Activated naive CD8-positive, alpha-beta T cell treated with anti-CD3 and anti-CD28 coated beads, Interleukin-2, amount 10 ng/mL, durations not matched to agents 7 days and 5 days (primary cell): ENCODE data around the gene LRP1B. TPM values are rescaled to one million over a fixed set of nuclear protein-coding genes. Genes with fewer than 3 reads are reported as not detected.

Experiments used
- ATAC-seq: fragments of 150-1000 bp; cut with Tn5 transposase; one replicate; pipeline ENCODE4 v1.10.0; 2021; ENCODE audit warnings: low read depth, moderate library complexity
- POLR2A ChIA-PET: fragments of 350-600 bp; sonication (Branson Sonifier 250); formaldehyde crosslinking; loops from one replicate; lab custom pipeline; 2021; ENCODE audit warnings: antibody characterized with exemption; lab: Charles Lee
- DNase-seq: peaks from one replicate; pipeline ENCODE4 v3.0.0; 2021
- H3K27ac Mint-ChIP-seq: one replicate; pipeline ENCODE4 v1.8.0; 2022; ENCODE audit warnings: mild to moderate bottlenecking, mixed read lengths
- H3K27me3 Mint-ChIP-seq: one replicate; pipeline ENCODE4 v1.8.0; 2022; ENCODE audit warnings: mild to moderate bottlenecking, moderate library complexity, mixed read lengths
- H3K36me3 Mint-ChIP-seq: one replicate; pipeline ENCODE4 v1.8.0; 2021; ENCODE audit warnings: mild to moderate bottlenecking, mixed read lengths
- H3K4me1 Mint-ChIP-seq: one replicate; pipeline ENCODE4 v1.8.0; 2021; ENCODE audit warnings: mixed read lengths
- H3K4me3 Mint-ChIP-seq: one replicate; pipeline ENCODE4 v1.8.0; 2022; ENCODE audit warnings: mild to moderate bottlenecking, moderate library complexity, mixed read lengths
- H3K9me3 Mint-ChIP-seq: one replicate; pipeline ENCODE4 v1.8.0; 2021; ENCODE audit warnings: mixed read lengths
- total RNA-seq, 2 experiments: library from RNA; stranded (reverse); gene quantifications; one replicate each; pipeline ENCODE4 v1.2.3, GENCODE V29; 2021

LRP1B gene
- total RNA-seq, 2 experiments from 2014 or later: not detected

DNA sequence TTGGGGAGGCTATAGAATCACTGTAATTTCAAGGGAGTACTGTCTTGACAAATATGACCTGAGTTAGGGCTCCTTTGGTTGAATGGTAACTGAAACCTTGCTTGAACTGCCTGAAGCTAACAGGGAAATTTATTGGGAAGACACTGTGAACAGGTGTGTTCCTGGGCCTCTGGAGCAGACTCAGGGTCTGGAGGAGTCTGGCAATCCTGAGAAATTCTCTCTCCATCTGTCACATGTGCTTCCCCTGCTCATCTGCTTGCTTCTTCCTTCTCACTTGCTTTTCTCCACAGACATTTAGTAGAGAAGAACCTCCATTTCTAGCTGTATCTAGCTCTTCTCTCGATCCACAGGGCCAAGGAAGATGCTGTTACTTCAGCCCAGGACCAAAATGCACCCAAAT, 476.5 kb downstream of the LRP1B start:
- Mint-ChIP-seq H3K9me3 (no peaks in the 10 kb centered on the region), H3K4me1 (no peaks in the 10 kb centered on the region), H3K4me3 (no peak overlapping the region), H3K27me3 (no peaks in the 10 kb centered on the region), H3K27ac (no peak overlapping the region), H3K36me3 (no peaks in the 10 kb centered on the region)
- DNase-seq (no peak), ATAC-seq (no peak)
- POLR2A ChIA-PET: no interaction called here

DNA sequence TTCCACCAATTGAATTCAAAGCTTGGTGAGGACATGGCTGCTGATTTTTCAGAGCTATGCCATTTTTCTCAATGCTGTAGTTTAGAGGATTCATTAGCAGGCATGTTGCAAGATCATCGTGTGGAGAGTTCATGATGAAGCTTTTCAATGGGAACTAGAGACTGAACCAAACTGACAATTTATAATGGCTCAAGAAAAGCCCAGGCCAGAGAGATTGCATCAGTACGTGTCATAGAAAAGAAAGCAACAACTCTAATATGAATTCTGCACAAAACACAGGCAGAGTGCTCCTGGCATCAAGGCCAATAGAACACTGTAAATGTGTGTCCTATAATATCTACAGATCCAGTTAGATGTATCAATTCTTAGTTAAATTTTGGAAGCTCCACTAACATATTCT, 477.6 kb downstream of the LRP1B start:
- Mint-ChIP-seq H3K4me1 (no peaks in the 10 kb centered on the region), H3K9me3 (no peaks in the 10 kb centered on the region), H3K36me3 (no peaks in the 10 kb centered on the region), H3K4me3 (no peak overlapping the region), H3K27ac (no peak overlapping the region), H3K27me3 (no peaks in the 10 kb centered on the region)
- DNase-seq: no peak
- no peak for ATAC-seq
- POLR2A ChIA-PET: no interaction called here

DNA sequence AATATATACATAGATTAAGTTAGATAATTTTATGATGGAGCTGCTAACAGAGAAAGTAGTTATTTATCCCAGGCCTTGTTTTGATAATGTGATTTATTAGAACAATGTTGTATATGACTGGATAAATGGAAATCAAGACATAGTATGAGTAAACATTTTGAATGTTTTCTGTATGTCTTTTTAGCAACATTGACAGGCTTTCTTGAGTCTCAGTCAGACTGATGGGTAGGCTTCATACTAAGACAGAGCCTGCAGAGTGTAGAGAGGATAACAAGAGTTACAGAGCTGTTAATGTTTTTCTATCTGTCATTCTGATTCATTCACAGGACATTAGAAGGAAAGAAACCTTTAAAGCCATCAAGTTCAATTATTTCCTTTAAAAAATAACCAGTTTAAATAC, 478.5 kb downstream of the LRP1B start:
- ATAC-seq (no peak), DNase-seq (no peak)
- POLR2A ChIA-PET: no interaction called here
- Mint-ChIP-seq H3K27ac (no peak overlapping the region), H3K4me3 (no peak overlapping the region), H3K27me3 (no peaks in the 10 kb centered on the region), H3K9me3 (no peaks in the 10 kb centered on the region), H3K4me1 (no peaks in the 10 kb centered on the region), H3K36me3 (no peaks in the 10 kb centered on the region)

DNA sequence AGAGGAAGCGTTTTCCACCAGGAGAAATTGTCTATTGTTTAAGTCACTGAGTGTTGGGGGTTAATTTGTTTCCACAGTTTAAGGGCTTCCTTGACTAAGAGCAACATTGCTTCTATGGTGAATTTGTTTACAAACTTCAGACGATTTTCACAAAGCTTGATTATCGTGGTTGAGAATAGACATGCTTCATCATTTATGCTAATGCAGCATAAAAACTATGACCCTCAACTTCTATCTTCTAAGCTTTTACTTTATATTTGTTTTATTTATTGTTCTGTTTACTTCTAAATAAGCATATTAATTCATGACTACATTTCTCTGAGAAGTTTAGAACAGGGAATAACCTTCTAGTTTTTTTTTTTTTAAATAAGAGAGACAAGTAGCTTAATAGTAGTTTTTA, 483.5 kb downstream of the LRP1B start:
- no peak for ATAC-seq
- H3K9me3 Mint-ChIP-seq: peaks cover 5% of the 10 kb centered on the region
- H3K4me3 Mint-ChIP-seq: no peak overlapping the region
- no peak for DNase-seq
- H3K27ac Mint-ChIP-seq: no peak overlapping the region
- no peaks in the 10 kb centered on the region for H3K27me3 Mint-ChIP-seq
- POLR2A ChIA-PET: no interaction called here
- no peaks in the 10 kb centered on the region for H3K36me3 Mint-ChIP-seq
- H3K4me1 Mint-ChIP-seq: no peaks in the 10 kb centered on the region

DNA sequence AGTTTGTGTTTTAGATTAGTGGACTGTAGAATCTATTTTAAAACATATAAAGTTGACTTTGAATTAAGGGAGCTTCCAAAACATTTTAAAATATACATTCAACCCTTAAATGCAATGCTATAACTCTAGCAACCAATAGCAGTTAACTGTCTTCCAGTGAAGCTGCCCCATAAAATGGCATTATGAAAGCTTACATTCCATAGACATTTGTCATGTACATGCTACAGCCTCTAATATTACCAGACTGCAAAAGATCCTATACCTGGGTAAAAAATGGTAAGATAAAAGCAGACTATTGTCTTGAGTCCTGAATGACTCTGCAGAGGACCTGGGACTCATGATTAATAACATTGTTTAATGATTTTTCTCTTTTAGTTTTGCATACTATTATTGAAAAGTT, 489.4 kb downstream of the LRP1B start:
- DNase-seq (no peak), ATAC-seq (no peak)
- peaks cover 5% of the 10 kb centered on the region for H3K9me3 Mint-ChIP-seq
- POLR2A ChIA-PET: no interaction called here
- H3K36me3 Mint-ChIP-seq: no peaks in the 10 kb centered on the region
- H3K27me3 Mint-ChIP-seq: no peaks in the 10 kb centered on the region
- no peak overlapping the region for H3K4me3 Mint-ChIP-seq
- no peak overlapping the region for H3K27ac Mint-ChIP-seq
- H3K4me1 Mint-ChIP-seq: no peaks in the 10 kb centered on the region

DNA sequence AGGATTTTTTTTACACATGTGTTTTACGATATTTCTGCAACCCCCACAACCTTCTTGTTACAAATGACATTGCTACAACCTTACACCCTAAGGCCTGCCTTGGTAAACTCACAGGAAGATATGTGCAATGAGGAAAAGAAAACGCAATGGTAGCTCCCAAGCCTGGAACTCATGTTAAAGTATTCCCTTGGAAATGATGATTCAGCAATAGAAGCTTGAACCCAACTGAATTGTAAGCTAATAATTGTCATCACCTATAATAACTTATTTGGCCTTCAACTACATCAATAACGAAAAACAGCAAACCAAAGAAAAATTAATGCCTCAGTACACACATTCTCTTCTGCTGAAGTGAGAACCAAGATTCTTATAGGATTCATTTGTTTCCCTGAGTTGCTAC, 491.0 kb downstream of the LRP1B start:
- POLR2A ChIA-PET: no interaction called here

DNA sequence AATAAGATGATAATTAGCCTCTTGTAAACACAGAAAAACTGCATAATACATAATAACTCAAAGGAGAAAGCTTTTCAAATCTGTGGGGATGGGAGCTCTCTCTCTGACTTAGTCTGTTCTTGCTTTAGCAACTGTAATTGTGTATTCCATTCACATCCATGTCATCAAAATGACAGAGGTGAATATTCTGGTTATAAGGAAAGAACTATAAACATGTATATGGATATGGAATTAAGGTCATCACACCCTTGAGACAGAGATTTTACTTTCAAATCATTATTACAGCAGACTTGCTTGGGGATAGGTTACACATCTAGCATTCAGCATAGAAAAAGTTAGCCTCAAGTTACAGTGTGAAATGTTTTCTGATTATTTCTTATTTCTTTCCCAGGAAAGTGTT, 497.7 kb downstream of the LRP1B start:
- DNase-seq (no peak), ATAC-seq (no peak)
- no peaks in the 10 kb centered on the region for H3K9me3 Mint-ChIP-seq
- no peak overlapping the region for H3K27ac Mint-ChIP-seq
- H3K27me3 Mint-ChIP-seq: no peaks in the 10 kb centered on the region
- H3K4me3 Mint-ChIP-seq: no peak overlapping the region
- no peaks in the 10 kb centered on the region for H3K4me1 Mint-ChIP-seq
- H3K36me3 Mint-ChIP-seq: no peaks in the 10 kb centered on the region
- POLR2A ChIA-PET: no interaction called here

More for the DNA sequence above, 491.0 kb downstream of the LRP1B start:
- no peaks in the 10 kb centered on the region for H3K4me1 Mint-ChIP-seq
- ATAC-seq (no peak), DNase-seq (no peak)
- no peaks in the 10 kb centered on the region for H3K36me3 Mint-ChIP-seq
- peaks cover 5% of the 10 kb centered on the region for H3K9me3 Mint-ChIP-seq
- no peak overlapping the region for H3K4me3 Mint-ChIP-seq
- no peak overlapping the region for H3K27ac Mint-ChIP-seq
- no peaks in the 10 kb centered on the region for H3K27me3 Mint-ChIP-seq

DNA sequence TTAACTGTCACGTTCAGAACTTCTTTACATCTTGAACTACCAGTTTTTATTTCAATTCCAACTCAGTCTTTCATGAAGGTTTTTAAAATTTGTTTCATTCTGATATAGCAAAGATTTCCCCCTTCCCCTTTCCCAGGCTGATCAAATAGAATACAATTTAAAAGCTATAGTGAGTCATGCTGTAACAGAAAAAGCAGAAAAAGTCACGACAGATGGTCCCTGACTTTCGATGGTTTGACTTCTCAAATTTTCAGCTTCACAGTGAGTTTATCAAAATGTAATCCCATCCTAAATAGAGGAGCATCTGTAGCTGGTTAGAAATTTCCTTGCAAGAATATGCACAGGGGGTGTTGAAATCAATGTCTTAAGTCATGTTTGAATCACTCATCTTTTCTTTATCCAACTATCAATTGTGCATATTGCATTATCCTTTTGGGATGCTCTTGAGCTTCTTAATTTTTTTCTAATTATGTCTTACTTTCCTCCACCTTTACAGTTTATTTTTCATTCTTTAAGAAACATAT, 500.3 kb downstream of the LRP1B start:
- H3K9me3 Mint-ChIP-seq: no peaks in the 10 kb centered on the region
- ATAC-seq: no peak
- no peak for DNase-seq
- no peak overlapping the region for H3K4me3 Mint-ChIP-seq
- POLR2A ChIA-PET: no interaction called here
- no peak overlapping the region for H3K27ac Mint-ChIP-seq
- H3K36me3 Mint-ChIP-seq: no peaks in the 10 kb centered on the region
- H3K27me3 Mint-ChIP-seq: no peaks in the 10 kb centered on the region
- H3K4me1 Mint-ChIP-seq: no peaks in the 10 kb centered on the region

DNA sequence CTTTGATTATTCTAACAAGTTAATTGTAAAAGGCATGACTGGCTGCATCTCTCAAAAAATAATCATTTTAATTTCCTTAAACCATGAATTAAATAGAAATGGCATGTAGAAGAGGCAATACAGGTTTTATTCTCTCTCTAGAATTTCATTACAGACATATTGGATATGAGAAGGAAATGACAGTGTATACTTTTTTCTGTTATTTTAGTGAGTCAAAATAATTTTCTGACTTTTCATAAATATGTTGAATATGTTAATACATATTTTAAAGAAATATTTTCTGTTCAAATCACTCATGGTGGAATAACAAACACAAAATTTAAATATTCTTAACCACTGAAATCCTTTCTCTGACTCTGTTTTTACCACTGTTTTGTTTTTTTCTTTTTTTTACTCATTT, 510.4 kb downstream of the LRP1B start:
- H3K27ac Mint-ChIP-seq: no peak overlapping the region
- POLR2A ChIA-PET: no interaction called here
- ATAC-seq: no peak
- H3K36me3 Mint-ChIP-seq: no peaks in the 10 kb centered on the region
- H3K4me1 Mint-ChIP-seq: no peaks in the 10 kb centered on the region
- no peaks in the 10 kb centered on the region for H3K27me3 Mint-ChIP-seq
- no peak overlapping the region for H3K4me3 Mint-ChIP-seq
- no peaks in the 10 kb centered on the region for H3K9me3 Mint-ChIP-seq
- DNase-seq: no peak

DNA sequence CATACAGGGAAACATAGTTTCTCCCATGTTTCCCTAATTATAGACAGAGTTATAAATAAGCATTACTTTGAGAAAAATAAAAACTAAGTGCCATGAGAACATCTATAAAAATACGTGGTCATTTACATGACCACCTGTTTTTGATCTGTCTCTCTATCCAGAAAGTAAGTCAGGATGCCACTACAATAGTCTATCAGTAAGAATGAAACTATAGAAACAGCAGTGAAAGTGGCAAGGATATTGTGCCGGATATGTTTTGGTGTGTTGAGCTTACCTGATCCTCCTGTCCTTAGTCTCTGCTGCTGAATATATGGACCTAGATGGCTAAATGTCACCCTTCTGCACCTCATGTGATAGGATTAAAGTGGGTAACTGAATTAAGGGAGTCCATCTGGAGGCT, 512.4 kb downstream of the LRP1B start:
- POLR2A ChIA-PET: no interaction called here
- ATAC-seq (no peak), DNase-seq (no peak)
- H3K4me3 Mint-ChIP-seq: no peak overlapping the region
- no peak overlapping the region for H3K27ac Mint-ChIP-seq
- no peaks in the 10 kb centered on the region for H3K4me1 Mint-ChIP-seq
- no peaks in the 10 kb centered on the region for H3K27me3 Mint-ChIP-seq
- H3K9me3 Mint-ChIP-seq: no peaks in the 10 kb centered on the region
- no peaks in the 10 kb centered on the region for H3K36me3 Mint-ChIP-seq

DNA sequence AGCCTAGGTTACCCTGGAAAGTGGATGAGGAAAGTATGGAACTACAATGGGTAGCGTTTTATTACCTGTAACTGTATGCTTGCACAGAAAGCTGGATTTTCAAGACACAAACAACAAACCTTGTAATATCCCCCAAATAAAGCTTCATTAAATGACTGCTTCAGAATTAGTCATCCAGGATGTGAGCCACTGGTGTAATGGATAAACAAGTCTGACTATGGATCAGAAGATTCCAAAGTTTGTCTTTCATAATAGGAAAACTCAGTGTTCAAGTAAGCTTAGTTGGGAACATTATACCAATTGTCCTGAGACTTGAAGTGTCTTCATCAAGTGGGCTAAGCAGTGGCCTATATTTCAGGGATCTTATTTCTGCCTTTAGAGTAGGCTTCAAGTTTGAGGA, 518.8 kb downstream of the LRP1B start:
- ATAC-seq (no peak), DNase-seq (no peak)
- no peaks in the 10 kb centered on the region for H3K27me3 Mint-ChIP-seq
- POLR2A ChIA-PET: no interaction called here
- H3K4me1 Mint-ChIP-seq: no peaks in the 10 kb centered on the region
- no peaks in the 10 kb centered on the region for H3K9me3 Mint-ChIP-seq
- H3K27ac Mint-ChIP-seq: no peak overlapping the region
- no peaks in the 10 kb centered on the region for H3K36me3 Mint-ChIP-seq
- no peak overlapping the region for H3K4me3 Mint-ChIP-seq

DNA sequence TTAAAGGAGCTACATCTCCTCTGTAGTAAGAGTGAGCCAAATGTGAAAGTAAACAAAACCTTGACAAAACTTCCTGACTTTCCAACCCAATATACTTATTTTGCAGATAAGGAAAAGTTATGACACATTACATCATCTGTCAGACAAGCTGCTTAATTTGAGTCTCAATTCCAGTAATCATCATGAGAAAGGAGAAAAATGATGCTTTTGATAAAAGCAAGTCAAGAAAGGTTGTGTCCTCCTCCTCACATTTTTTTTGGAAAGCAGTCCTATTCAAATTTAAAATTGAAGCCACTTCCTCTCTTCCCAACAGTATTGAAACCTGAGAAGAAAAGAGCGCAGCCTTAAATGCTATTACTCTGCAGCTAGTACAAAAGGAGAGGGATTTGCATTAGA, 519.6 kb downstream of the LRP1B start:
- POLR2A ChIA-PET: no interaction called here
- ATAC-seq (no peak), DNase-seq (no peak)
- Mint-ChIP-seq H3K36me3 (no peaks in the 10 kb centered on the region), H3K27ac (no peak overlapping the region), H3K9me3 (no peaks in the 10 kb centered on the region), H3K27me3 (no peaks in the 10 kb centered on the region), H3K4me3 (no peak overlapping the region), H3K4me1 (no peaks in the 10 kb centered on the region)

DNA sequence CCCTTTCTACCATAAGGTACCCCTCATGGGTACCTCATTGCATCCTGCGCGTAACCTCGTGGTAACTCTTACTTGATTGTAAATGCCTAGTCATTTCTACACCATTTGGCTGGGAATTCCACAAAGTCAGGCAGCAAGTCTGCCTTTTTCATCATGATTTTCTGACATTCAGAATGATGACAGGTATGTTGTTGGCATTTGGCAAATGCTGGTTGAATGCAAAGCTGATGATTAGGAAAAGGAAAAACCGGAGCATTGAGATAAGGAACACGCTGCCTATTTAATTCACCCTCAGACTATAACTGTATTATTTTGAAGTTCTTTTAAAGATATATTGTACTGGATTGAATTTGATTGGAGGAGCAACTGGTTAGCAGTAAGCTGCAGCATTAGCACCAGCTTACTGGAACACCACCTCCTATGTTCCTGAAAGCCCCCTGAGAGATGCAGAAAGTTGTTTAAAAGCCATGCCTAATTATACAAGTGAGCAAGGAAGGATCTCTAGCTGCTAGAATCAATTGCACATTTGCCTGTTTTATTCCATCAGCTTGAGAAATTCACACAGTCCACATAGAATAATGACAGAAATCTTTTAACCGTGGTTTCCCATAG, 520.1 kb downstream of the LRP1B start:
- Mint-ChIP-seq H3K9me3 (no peaks in the 10 kb centered on the region), H3K27ac (no peak overlapping the region), H3K4me1 (no peaks in the 10 kb centered on the region), H3K27me3 (no peaks in the 10 kb centered on the region), H3K36me3 (no peaks in the 10 kb centered on the region), H3K4me3 (no peak overlapping the region)
- ATAC-seq (no peak), DNase-seq (no peak)
- POLR2A ChIA-PET: no interaction called here

DNA sequence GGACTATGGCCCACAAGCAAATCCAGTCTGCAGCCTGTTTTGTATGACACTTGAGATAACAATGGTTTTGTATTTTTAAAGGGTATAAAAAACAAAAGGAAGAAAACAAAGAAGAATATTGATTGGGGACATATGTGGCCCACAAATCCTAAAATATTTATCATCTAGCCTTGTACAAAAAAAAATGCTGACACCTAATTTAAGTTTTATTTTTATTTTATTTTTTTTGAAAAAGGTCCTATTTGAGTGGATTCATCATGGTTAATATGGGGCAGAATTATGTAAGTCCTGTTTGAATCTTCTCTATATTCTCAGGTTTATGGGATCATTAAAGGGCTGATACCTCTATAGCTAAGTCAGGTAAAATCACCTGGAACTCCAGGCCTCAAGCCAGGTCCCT, 525.7 kb downstream of the LRP1B start:
- Mint-ChIP-seq H3K9me3 (no peaks in the 10 kb centered on the region), H3K27me3 (no peaks in the 10 kb centered on the region), H3K4me3 (no peak overlapping the region), H3K4me1 (no peaks in the 10 kb centered on the region), H3K36me3 (no peaks in the 10 kb centered on the region), H3K27ac (no peak overlapping the region)
- POLR2A ChIA-PET: no interaction called here
- DNase-seq (no peak), ATAC-seq (no peak)
